Measurements from ENCODE around the gene PAPLN.

DNA sequence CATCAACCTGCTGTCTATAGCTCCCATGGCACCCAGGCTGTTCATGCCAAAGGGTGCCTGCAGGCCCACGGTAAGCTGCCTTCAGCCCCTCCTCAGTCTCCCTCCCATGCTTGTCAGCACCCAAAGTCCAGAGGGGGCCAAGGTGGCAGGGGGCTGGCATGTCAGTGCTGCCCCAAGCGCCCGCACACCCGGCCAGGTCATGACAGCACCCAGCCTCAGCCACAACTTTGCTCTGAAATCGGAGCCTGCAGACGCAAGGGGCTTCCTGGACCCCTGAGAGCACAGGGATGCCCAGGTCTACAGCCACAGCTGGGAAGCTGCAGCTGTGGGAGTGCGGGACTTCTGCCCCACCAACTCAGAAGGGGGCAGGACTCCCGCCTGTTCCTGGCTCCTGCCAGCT lies 28.5 kb upstream of the PAPLN start:
- TF ChIP-seq POLR2A (IDR thresholded peaks at IDR 0.05; ENCODE audit: low read length), result no peak
- TF ChIP-seq GATA1 (IDR thresholded peaks at IDR 0.05; ENCODE audit: low read depth, low read length), result no peak

Data from erythroblast (primary cell).